HepG2 (cell line): ENCODE data around the gene TMEM39A. TPM values are rescaled to one million over a fixed set of nuclear protein-coding genes. Genes with fewer than 3 reads are reported as not detected.

Source experiments
- BHLHE40 ChIP-seq: IDR thresholded peaks from 2 replicates; pipeline ENCODE4 v1.6.1; 2011; ENCODE audit warnings: low read length, improper control_type of control experiment
- CREM ChIP-seq, 2 experiments: sonication (generic) in 1 of 2; formaldehyde crosslinking in 1 of 2; IDR thresholded peaks; 2 replicates each; pipeline versions ENCODE4 v1.4.0 to v1.6.1; 2016 to 2020; ENCODE audit warnings: antibody characterized with exemption in 1 of 2, mild to moderate bottlenecking in 1 of 2, missing genetic modification reagents in 1 of 2
- ELF3 ChIP-seq: IDR thresholded peaks from 2 replicates; pipeline ENCODE4 v1.6.1; 2016; ENCODE audit warnings: missing genetic modification reagents, missing compliant biosample characterization
- KAT7 ChIP-seq: IDR thresholded peaks from 2 replicates; pipeline ENCODE4 v1.6.1; 2018; ENCODE audit warnings: borderline replicate concordance, missing compliant biosample characterization
- KLF16 ChIP-seq, 2 experiments: sonication (generic) in 1 of 2; formaldehyde crosslinking in 1 of 2; IDR thresholded peaks; 2 replicates each; pipeline versions ENCODE4 v1.6.1 to v1.8.0; 2016 to 2023; ENCODE audit warnings: missing genetic modification reagents in 2 of 2, missing compliant biosample characterization in 1 of 2
- NFYC ChIP-seq: IDR thresholded peaks from 2 replicates; pipeline ENCODE4 v1.6.1; 2016; ENCODE audit warnings: missing genetic modification reagents, missing compliant biosample characterization
- NPAS2 ChIP-seq: sonication (generic); formaldehyde crosslinking; IDR thresholded peaks from 2 replicates; pipeline ENCODE4 v1.8.0; 2022; ENCODE audit warnings: mild to moderate bottlenecking, missing genetic modification reagents, borderline replicate concordance
- RFX1 ChIP-seq: fragments of 450-650 bp; IDR thresholded peaks from 2 replicates; pipeline ENCODE4 v1.6.1; 2017
- SMYD3 ChIP-seq: sonication (generic); formaldehyde crosslinking; IDR thresholded peaks from 2 replicates; pipeline ENCODE4 v1.8.1; 2023; ENCODE audit warnings: mild to moderate bottlenecking, missing genetic modification reagents
- SNAPC2 ChIP-seq: sonication (generic); formaldehyde crosslinking; IDR thresholded peaks from 2 replicates; pipeline ENCODE4 v1.8.1; 2022; ENCODE audit warnings: mild to moderate bottlenecking, missing genetic modification reagents
- ZNF30 ChIP-seq: sonication (generic); formaldehyde crosslinking; IDR thresholded peaks from 2 replicates; pipeline ENCODE4 v1.5.0; 2020; ENCODE audit warnings: mild to moderate bottlenecking, missing genetic modification reagents
- polyA plus RNA-seq, 8 experiments: library from polyadenylated mRNA; depleted of rRNA in 3 of 8; stranded (reverse) in 7 of 8; unstranded in 1 of 8; fragments of >200 nt; fragmentation: Illumina TruSeq in 4 of 8; extraction: Trizol in 4 of 8; gene quantifications; 2 replicates each; pipeline versions ENCODE4 v1.2.1 to v1.2.3, GENCODE V29; 2011 to 2016; ENCODE audit warnings: low read depth in 4 of 8, missing spikeins in 1 of 8, mixed read lengths in 1 of 8; ENCODE audit not compliant: insufficient read depth in 1 of 8
- total RNA-seq, 5 experiments: library from RNA; depleted of rRNA; stranded (reverse); fragments of >200 nt; fragmentation: Illumina TruSeq; extraction: Trizol; gene quantifications; 2 replicates each; pipeline ENCODE4 v1.2.3, GENCODE V29; 2016; ENCODE audit warnings: low read depth in 1 of 5
- TF ChIP-seq, protein P1 (sequence below): sonication (generic); formaldehyde crosslinking; IDR thresholded peaks from 2 replicates; pipeline ENCODE4 v1.5.1; 2020; ENCODE audit warnings: missing genetic modification reagents, mild to moderate bottlenecking, borderline replicate concordance
- TF ChIP-seq, protein P2 (sequence below): sonication (generic); formaldehyde crosslinking; IDR thresholded peaks from 2 replicates; pipeline ENCODE4 v1.5.0; 2020; ENCODE audit warnings: missing genetic modification reagents, mild to moderate bottlenecking, borderline replicate concordance
- TF ChIP-seq, protein P3 (sequence below): sonication (generic); formaldehyde crosslinking; IDR thresholded peaks from 2 replicates; pipeline ENCODE4 v1.8.1; 2023; ENCODE audit warnings: mild to moderate bottlenecking, missing genetic modification reagents, borderline replicate concordance
- TF ChIP-seq, protein P4 (sequence below): sonication (generic); formaldehyde crosslinking; IDR thresholded peaks from 2 replicates; pipeline ENCODE4 v1.4.0; 2020; ENCODE audit warnings: mild to moderate bottlenecking, low read depth, missing genetic modification reagents
- TF ChIP-seq, protein P5 (sequence below): sonication (generic); formaldehyde crosslinking; IDR thresholded peaks from 2 replicates; pipeline ENCODE4 v1.4.0; 2020; ENCODE audit warnings: mild to moderate bottlenecking, missing genetic modification reagents, borderline replicate concordance
- TF ChIP-seq, protein P6 (sequence below): sonication (generic); formaldehyde crosslinking; conservative IDR thresholded peaks from 2 replicates; pipeline ENCODE4 v1.4.0; 2020; ENCODE audit warnings: mild to moderate bottlenecking, missing genetic modification reagents, moderate library complexity

Gene TMEM39A
- total and polyA plus RNA-seq, 2 of the 13 experiments (the other 11 are each of a cell fraction or from before 2014, with no cell fraction given), result 55.8 to 64.9 TPM

DNA sequence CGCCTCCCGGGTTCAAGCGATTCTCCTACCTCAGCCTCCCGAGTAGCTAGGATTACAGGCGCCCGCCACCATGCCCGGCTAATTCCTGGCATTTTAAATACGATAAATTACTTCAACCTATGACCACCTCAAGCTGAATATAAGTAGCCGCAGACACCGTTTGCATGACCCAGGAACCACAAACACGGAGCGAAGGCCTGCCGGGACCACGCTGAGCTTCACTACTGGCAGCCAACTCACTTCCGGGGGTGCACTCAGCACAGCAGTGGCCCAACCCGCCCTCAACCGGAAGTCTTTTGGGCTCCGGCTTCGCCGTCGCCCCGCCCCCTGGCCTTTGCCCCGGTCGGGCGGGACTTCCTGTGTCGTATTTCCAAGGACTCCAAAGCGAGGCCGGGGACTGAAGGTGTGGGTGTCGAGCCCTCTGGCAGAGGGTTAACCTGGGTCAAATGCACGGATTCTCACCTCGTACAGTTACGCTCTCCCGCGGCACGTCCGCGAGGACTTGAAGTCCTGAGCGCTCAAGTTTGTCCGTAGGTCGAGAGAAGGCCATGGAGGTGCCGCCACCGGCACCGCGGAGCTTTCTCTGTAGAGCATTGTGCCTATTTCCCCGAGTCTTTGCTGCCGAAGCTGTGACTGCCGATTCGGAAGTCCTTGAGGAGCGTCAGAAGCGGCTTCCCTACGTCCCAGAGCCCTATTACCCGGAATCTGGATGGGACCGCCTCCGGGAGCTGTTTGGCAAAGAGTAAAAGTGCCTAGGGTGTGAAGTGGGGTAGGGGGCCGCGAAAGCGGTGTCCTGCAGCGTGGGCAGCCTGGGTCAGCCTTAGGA is 35.0 kb upstream of the TMEM39A start, which contains the start of gene TIMMDC1 (continued):
- TF ChIP-seq SMYD3 (CRISPR knock-in tag), result peak; percentile 50; the same call in 1 of the 2 replicates
- TF ChIP-seq KAT7 (CRISPR knock-in tag), result 0 out of 2 replicates have a peak, but pooled peaks have one; percentile 35
- TF ChIP-seq, protein P1, sequence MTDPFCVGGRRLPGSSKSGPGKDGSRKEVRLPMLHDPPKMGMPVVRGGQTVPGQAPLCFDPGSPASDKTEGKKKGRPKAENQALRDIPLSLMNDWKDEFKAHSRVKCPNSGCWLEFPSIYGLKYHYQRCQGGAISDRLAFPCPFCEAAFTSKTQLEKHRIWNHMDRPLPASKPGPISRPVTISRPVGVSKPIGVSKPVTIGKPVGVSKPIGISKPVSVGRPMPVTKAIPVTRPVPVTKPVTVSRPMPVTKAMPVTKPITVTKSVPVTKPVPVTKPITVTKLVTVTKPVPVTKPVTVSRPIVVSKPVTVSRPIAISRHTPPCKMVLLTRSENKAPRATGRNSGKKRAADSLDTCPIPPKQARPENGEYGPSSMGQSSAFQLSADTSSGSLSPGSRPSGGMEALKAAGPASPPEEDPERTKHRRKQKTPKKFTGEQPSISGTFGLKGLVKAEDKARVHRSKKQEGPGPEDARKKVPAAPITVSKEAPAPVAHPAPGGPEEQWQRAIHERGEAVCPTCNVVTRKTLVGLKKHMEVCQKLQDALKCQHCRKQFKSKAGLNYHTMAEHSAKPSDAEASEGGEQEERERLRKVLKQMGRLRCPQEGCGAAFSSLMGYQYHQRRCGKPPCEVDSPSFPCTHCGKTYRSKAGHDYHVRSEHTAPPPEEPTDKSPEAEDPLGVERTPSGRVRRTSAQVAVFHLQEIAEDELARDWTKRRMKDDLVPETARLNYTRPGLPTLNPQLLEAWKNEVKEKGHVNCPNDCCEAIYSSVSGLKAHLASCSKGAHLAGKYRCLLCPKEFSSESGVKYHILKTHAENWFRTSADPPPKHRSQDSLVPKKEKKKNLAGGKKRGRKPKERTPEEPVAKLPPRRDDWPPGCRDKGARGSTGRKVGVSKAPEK (CRISPR knock-in tag), result no peak
- TF ChIP-seq, protein P2, sequence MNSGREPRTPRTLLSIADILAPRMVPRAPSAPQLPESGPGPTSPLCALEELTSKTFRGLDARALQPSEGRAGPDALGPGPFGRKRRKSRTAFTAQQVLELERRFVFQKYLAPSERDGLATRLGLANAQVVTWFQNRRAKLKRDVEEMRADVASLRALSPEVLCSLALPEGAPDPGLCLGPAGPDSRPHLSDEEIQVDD (CRISPR knock-in tag), result peak; percentile 72; the same call in 1 of the 2 replicates
- TF ChIP-seq NFYC (CRISPR knock-in tag), result peak; percentile 73
- peak in 1 of 2 experiments; percentile 46; a peak in 2 of 4 replicates for TF ChIP-seq KLF16 (CRISPR knock-in tag; IDR thresholded peaks at IDR 0.05)
- TF ChIP-seq, protein P3, sequence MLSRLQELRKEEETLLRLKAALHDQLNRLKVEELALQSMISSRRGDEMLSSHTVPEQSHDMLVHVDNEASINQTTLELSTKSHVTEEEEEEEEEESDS (CRISPR knock-in tag), result no peak
- TF ChIP-seq, protein P4, sequence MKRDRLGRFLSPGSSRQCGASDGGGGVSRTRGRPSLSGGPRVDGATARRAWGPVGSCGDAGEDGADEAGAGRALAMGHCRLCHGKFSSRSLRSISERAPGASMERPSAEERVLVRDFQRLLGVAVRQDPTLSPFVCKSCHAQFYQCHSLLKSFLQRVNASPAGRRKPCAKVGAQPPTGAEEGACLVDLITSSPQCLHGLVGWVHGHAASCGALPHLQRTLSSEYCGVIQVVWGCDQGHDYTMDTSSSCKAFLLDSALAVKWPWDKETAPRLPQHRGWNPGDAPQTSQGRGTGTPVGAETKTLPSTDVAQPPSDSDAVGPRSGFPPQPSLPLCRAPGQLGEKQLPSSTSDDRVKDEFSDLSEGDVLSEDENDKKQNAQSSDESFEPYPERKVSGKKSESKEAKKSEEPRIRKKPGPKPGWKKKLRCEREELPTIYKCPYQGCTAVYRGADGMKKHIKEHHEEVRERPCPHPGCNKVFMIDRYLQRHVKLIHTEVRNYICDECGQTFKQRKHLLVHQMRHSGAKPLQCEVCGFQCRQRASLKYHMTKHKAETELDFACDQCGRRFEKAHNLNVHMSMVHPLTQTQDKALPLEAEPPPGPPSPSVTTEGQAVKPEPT, result peak; percentile 76; the same call in 1 of the 2 replicates
- TF ChIP-seq, protein P5, sequence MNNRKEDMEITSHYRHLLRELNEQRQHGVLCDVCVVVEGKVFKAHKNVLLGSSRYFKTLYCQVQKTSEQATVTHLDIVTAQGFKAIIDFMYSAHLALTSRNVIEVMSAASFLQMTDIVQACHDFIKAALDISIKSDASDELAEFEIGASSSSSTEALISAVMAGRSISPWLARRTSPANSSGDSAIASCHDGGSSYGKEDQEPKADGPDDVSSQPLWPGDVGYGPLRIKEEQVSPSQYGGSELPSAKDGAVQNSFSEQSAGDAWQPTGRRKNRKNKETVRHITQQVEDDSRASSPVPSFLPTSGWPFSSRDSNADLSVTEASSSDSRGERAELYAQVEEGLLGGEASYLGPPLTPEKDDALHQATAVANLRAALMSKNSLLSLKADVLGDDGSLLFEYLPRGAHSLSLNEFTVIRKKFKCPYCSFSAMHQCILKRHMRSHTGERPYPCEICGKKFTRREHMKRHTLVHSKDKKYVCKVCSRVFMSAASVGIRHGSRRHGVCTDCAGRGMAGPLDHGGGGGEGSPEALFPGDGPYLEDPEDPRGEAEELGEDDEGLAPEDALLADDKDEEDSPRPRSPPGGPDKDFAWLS, result no peak
- TF ChIP-seq ZNF30, result no peak
- TF ChIP-seq RFX1, result no peak
- TF ChIP-seq NPAS2 (CRISPR knock-in tag), result no peak
- peak; percentile 71; the same call in 1 of the 2 replicates for TF ChIP-seq ELF3
- 0 out of 2 replicates have a peak, but pooled peaks have one; percentile 26 for TF ChIP-seq SNAPC2 (CRISPR knock-in tag)
- TF ChIP-seq BHLHE40, result no peak
- TF ChIP-seq, protein P6, sequence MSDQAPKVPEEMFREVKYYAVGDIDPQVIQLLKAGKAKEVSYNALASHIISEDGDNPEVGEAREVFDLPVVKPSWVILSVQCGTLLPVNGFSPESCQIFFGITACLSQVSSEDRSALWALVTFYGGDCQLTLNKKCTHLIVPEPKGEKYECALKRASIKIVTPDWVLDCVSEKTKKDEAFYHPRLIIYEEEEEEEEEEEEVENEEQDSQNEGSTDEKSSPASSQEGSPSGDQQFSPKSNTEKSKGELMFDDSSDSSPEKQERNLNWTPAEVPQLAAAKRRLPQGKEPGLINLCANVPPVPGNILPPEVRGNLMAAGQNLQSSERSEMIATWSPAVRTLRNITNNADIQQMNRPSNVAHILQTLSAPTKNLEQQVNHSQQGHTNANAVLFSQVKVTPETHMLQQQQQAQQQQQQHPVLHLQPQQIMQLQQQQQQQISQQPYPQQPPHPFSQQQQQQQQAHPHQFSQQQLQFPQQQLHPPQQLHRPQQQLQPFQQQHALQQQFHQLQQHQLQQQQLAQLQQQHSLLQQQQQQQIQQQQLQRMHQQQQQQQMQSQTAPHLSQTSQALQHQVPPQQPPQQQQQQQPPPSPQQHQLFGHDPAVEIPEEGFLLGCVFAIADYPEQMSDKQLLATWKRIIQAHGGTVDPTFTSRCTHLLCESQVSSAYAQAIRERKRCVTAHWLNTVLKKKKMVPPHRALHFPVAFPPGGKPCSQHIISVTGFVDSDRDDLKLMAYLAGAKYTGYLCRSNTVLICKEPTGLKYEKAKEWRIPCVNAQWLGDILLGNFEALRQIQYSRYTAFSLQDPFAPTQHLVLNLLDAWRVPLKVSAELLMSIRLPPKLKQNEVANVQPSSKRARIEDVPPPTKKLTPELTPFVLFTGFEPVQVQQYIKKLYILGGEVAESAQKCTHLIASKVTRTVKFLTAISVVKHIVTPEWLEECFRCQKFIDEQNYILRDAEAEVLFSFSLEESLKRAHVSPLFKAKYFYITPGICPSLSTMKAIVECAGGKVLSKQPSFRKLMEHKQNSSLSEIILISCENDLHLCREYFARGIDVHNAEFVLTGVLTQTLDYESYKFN, result peak; percentile 52
- peak; percentile 92 for TF ChIP-seq CREM (IDR thresholded peaks at IDR 0.05)
- no peak for TF ChIP-seq CREM (CRISPR knock-in tag; IDR thresholded peaks at IDR 0.05)
